ENCODE measurements around the gene TNK1. TPM values are rescaled to one million over a fixed set of nuclear protein-coding genes. Genes with fewer than 3 reads are reported as not detected.

TNK1 gene
- total and polyA plus RNA-seq, 7 donors, result 0.56 to 1.7 (median 0.82) TPM

DNA sequence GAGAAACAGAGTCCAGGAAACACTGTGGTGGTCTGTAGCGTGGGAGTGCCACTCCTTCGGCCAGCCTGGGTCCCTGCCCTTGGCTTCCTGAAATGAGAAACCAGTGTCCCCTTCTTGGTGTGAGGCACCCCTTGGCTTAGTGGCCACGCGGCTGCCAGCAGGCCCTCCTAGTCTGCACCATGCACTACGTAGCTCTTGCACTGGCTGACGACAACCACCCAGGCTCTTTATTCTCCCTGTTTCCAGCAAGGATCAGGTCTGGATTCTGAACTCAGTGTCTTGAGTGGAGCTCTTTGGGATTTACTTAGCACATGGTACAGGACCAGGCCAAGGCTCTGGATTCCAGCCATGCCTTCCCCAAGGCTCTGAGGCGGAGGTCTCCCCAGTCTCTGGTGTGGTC, 46.7 kb downstream of the TNK1 start:
- TF ChIP-seq CTCF (IDR thresholded peaks at IDR 0.05), result no peak
- Histone ChIP-seq H3K4me3 (no peak overlapping the region), H3K9me3 (no peaks in the 10 kb centered on the region), H3K36me3 (ENCODE audit: insufficient read depth in 1 of 2, low read depth in 1 of 2) (no peaks in the 10 kb centered on the region), H3K4me1 (no peaks in the 10 kb centered on the region), H3K27ac (no peak overlapping the region), H3K27me3 (ENCODE audit: insufficient read depth in 3 of 3, low read length in 2 of 3) (no peaks in the 10 kb centered on the region)
- DNase-seq, result no peak
- ATAC-seq, result no peak
- intact Hi-C loops (cut with DNase I), result no loop called here
- 89 to 93% (median 89%) methylated on average over 5 to 7 of the region's 7 CpGs for WGBS, 3 donors

- Histone ChIP-seq H3K4me3 (no peak within 1 kb of the TSS), H3K9me3 (no peaks in the 10 kb centered on the region), H3K27me3 (ENCODE audit: insufficient read depth in 3 of 3, low read length in 2 of 3) (no peaks in the 10 kb centered on the region), H3K4me1 (no peaks in the 10 kb centered on the region), H3K36me3 (ENCODE audit: insufficient read depth in 1 of 2, low read depth in 1 of 2) (no peaks in the 10 kb centered on the region), H3K27ac (no peak within 1 kb of the TSS)
- ATAC-seq, result no peak
- intact Hi-C loops (cut with DNase I), result no loop called here
- WGBS, 3 donors, result 60 to 81% (median 65%) methylated on average over 5 of the region's 5 CpGs
- no peak for DNase-seq
- no peak for TF ChIP-seq CTCF (IDR thresholded peaks at IDR 0.05)
Observed at GRCh38 chr17:7428557-7428956, 47.7 kb downstream of the TNK1 start, which contains the start of gene SPEM3. Gene SPEM3 (plus strand): TSS chr17:7428857. CDS start chr17:7428903, 46 bp downstream.

GRCh38 chr17:7429722-7430121, 48.8 kb downstream of the TNK1 start:
- Histone ChIP-seq H3K27me3 (ENCODE audit: insufficient read depth in 3 of 3, low read length in 2 of 3) (no peaks in the 10 kb centered on the region), H3K36me3 (ENCODE audit: insufficient read depth in 1 of 2, low read depth in 1 of 2) (no peaks in the 10 kb centered on the region), H3K4me1 (no peaks in the 10 kb centered on the region), H3K9me3 (no peaks in the 10 kb centered on the region), H3K4me3 (no peak overlapping the region), H3K27ac (no peak overlapping the region)
- intact Hi-C loops (cut with DNase I), result loop anchor here (5.0 to 10.0 kb wide), 2 partner anchors 62 to 255 kb away; partner anchors contain the start of genes TP53 (in 1 of the 2) and WRAP53 (in 1 of the 2)
- DNase-seq (no peak), ATAC-seq (no peak)
- TF ChIP-seq CTCF (IDR thresholded peaks at IDR 0.05), result no peak
- WGBS, 3 donors, result 89 to 92% (median 90%) methylated on average over 9 to 10 of the region's 10 CpGs

- WGBS, 3 donors, result 86 to 88% (median 88%) methylated on average over 1 of the region's 1 CpG
- no peaks in the 10 kb centered on the region for H3K36me3 ChIP-seq (ENCODE audit: insufficient read depth in 1 of 2, low read depth in 1 of 2)
Observed at GRCh38 chr17:7431231-7431630, 50.3 kb downstream of the TNK1 start.

More at GRCh38 chr17:7431231-7431630, 50.3 kb downstream of the TNK1 start:
- H3K4me3 ChIP-seq, result no peak overlapping the region
- intact Hi-C loops (cut with DNase I), result loop anchor here (5.0 to 10.0 kb wide), 2 partner anchors 64 to 254 kb away; partner anchors contain the start of genes TP53 (in 1 of the 2) and WRAP53 (in 1 of the 2)
- H3K4me1 ChIP-seq, result peaks cover 10% of the 10 kb centered on the region
- TF ChIP-seq CTCF (IDR thresholded peaks at IDR 0.05), result no peak
- DNase-seq (no peak), ATAC-seq (no peak)
- no peak overlapping the region for H3K27ac ChIP-seq
- no peaks in the 10 kb centered on the region for H3K27me3 ChIP-seq (ENCODE audit: insufficient read depth in 3 of 3, low read length in 2 of 3)
- no peaks in the 10 kb centered on the region for H3K9me3 ChIP-seq

Measured in psoas muscle (tissue), 8 donors.